Measurements from ENCODE around the gene BPIFB3. TPM values are rescaled to one million over a fixed set of nuclear protein-coding genes. Genes with fewer than 3 reads are reported as not detected.

Gene BPIFB3
- total and polyA plus RNA-seq, 2 of the 13 experiments (the other 11 are each of a cell fraction or from before 2014, with no cell fraction given), result 0.09 TPM; not detected in 1

- no peak for TF ChIP-seq ZNF24 (IDR thresholded peaks at IDR 0.05)
- TF ChIP-seq SP4 (CRISPR knock-in tag; IDR thresholded peaks at IDR 0.05), result 0 out of 2 replicates have a peak, but pooled peaks have one; percentile 52
- no peak for TF ChIP-seq CBX2 (IDR thresholded peaks at IDR 0.05; ENCODE audit: low read depth, low read length)
- no peak for TF ChIP-seq CBX2 (CRISPR knock-in tag; IDR thresholded peaks at IDR 0.05; ENCODE audit: low read depth)
- peak; percentile 37 for TF ChIP-seq TFDP1 (CRISPR knock-in tag; IDR thresholded peaks at IDR 0.05; ENCODE audit: borderline replicate concordance)
- TF ChIP-seq ZSCAN25 (CRISPR knock-in tag; IDR thresholded peaks at IDR 0.05), result peak; percentile 91
- no peak; the same call in 1 of the 2 replicates for TF ChIP-seq ZNF556 (CRISPR knock-in tag; IDR thresholded peaks at IDR 0.05; ENCODE audit: borderline replicate concordance)
- no peak for TF ChIP-seq NFE2 (CRISPR knock-in tag; IDR thresholded peaks at IDR 0.05)
- peak; percentile 95 for TF ChIP-seq ZGPAT (CRISPR knock-in tag; IDR thresholded peaks at IDR 0.05)
- no peak for TF ChIP-seq ZBTB1 (CRISPR knock-in tag; IDR thresholded peaks at IDR 0.05; ENCODE audit: borderline replicate concordance)
- TF ChIP-seq SATB2 (CRISPR knock-in tag; IDR thresholded peaks at IDR 0.05), result peak; percentile 22; the same call in 1 of the 2 replicates
- TF ChIP-seq NR2C2 (CRISPR knock-in tag; IDR thresholded peaks at IDR 0.05; ENCODE audit: borderline replicate concordance), result peak; percentile 58
- TF ChIP-seq ZC3H13 (CRISPR knock-in tag; IDR thresholded peaks at IDR 0.05), result no peak; the same call in 1 of the 2 replicates
- TF ChIP-seq ZBTB37 (CRISPR knock-in tag; IDR thresholded peaks at IDR 0.05), result peak; percentile 100
- peak; percentile 99 for TF ChIP-seq POLR2AphosphoS5 (IDR thresholded peaks at IDR 0.05; ENCODE audit: low read depth, low read length)
- peak; percentile 61 for TF ChIP-seq ZBTB33 (CRISPR knock-in tag; IDR thresholded peaks at IDR 0.05)
- TF ChIP-seq SCMH1 (CRISPR knock-in tag; IDR thresholded peaks at IDR 0.05; ENCODE audit: borderline replicate concordance), result no peak
- peak; percentile 69; the same call in 1 of the 2 replicates for TF ChIP-seq ZNF121 (CRISPR knock-in tag; IDR thresholded peaks at IDR 0.05)
- peak; percentile 90; the same call in 1 of the 2 replicates for TF ChIP-seq ZNF850 (CRISPR knock-in tag; conservative IDR thresholded peaks at IDR 0.05)
- TF ChIP-seq ZBTB44 (CRISPR knock-in tag; IDR thresholded peaks at IDR 0.05), result no peak
These were observed 46.0 kb upstream of the BPIFB3 start, which contains the start of gene BPIFB2 (continued) for GRCh38 chr20:33007376-33008335.
